ENCODE measurements around the gene CHERP. TPM values are rescaled to one million over a fixed set of nuclear protein-coding genes. Genes with fewer than 3 reads are reported as not detected.

CHERP gene
- total and polyA plus RNA-seq, 2 of the 8 experiments (the other 6 are each of a cell fraction or from before 2014, with no cell fraction given): 13.9 to 73.7 TPM

DNA sequence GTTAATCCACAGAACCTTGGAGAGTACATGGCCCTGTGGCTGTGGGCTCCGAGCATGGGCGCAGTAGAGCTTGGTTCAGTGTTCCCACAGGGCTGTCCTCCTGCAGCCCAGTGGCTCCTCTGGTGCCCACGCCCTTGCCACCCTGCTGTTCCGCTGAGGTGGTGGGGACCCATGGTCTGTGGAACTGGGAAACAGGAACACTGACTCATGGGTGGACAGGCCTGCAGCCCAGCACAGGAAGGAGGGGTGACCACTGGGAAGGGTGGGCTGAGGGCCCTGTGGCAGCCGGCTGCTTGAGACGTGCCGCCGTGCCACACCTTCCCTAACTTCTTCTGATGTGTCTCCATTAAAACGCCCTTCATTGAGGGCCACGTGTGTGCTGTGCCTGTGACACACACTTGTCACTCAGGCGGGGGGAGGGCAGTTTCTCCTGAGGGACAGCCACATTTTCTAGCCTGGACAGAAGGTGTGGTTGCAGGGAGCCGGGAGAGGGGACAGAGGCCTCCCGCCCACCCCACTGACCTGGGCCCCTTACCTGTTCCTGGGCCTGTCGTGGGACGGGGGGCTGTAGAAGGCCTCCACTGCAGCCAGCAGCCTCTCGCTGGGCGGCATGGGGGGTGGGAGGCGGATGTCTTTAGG is 21.1 kb downstream of the CHERP start:
- FAIRE-seq (no peak), DNase-seq (ENCODE audit: low read depth in 1 of 2, low spot score in 2 of 2) (no peak)
- WGBS, 2 experiments (ENCODE audit: extremely low coverage in 1 of 2, insufficient coverage in 1 of 2, insufficient read length in 1 of 2, insufficient replicate concordance in 2 of 2, low coverage in 1 of 2, low lambda C conversion rate in 2 of 2, missing lambda C conversion rate in 1 of 2): 96% methylated on average over 18 of the region's 18 CpGs; no CpG with 5 or more reads in 1 of the 2 experiments
- H3K4ac ChIP-seq (replicated peaks; ENCODE audit: insufficient read length, low read depth, low read length): no peak overlapping the region
- no peak overlapping the region for H3K56ac ChIP-seq (replicated peaks; ENCODE audit: insufficient read length, low read depth, low read length)
- no peak overlapping the region for H2BK5ac ChIP-seq (ENCODE audit: low read depth, low read length)
- no peak overlapping the region for H3K14ac ChIP-seq (ENCODE audit: insufficient read length)
- no peak overlapping the region for H4K5ac ChIP-seq (ENCODE audit: insufficient read length, low read depth, low read length)
- no peak overlapping the region for H4K8ac ChIP-seq (ENCODE audit: extremely low read depth, insufficient read depth, low read length)
- H3K9ac ChIP-seq (replicated peaks in 1 of 4; ENCODE audit: extremely low read depth in 1 of 4, low read depth in 3 of 4, low read length in 3 of 4): no peak overlapping the region
- no peak overlapping the region for H2BK15ac ChIP-seq (ENCODE audit: low read length)
- H3K4me1 ChIP-seq (replicated peaks in 1 of 4; ENCODE audit: control insufficient read depth in 3 of 4, insufficient read depth in 4 of 4, low read length in 3 of 4): no peaks in the 10 kb centered on the region
- no peak overlapping the region for H2BK20ac ChIP-seq (ENCODE audit: low read length)
- peaks cover 35 to 86% (median 75%) of the 10 kb centered on the region in 4 experiments for H3K36me3 ChIP-seq (ENCODE audit: control insufficient read depth in 2 of 4, insufficient read depth in 4 of 4, low read length in 3 of 4)
- no peak overlapping the region for H2BK12ac ChIP-seq (ENCODE audit: low read depth, low read length)
- no peaks in the 10 kb centered on the region for H3K79me2 ChIP-seq (ENCODE audit: control insufficient read depth in 1 of 2, insufficient read depth in 2 of 2, low read length in 2 of 2)
- H2AK5ac ChIP-seq (ENCODE audit: low read depth, low read length): no peak overlapping the region
- H3K4me2 ChIP-seq (ENCODE audit: insufficient read depth in 1 of 2, low read depth in 2 of 2, low read length in 2 of 2): no peak overlapping the region
- H3K4me3 ChIP-seq (ENCODE audit: extremely low read depth in 1 of 4, insufficient read depth in 2 of 4, low read depth in 3 of 4, low read length in 4 of 4): no peak overlapping the region
- H2AFZ ChIP-seq (ENCODE audit: low read length): no peak overlapping the region
- H2BK120ac ChIP-seq (replicated peaks; ENCODE audit: low read depth, low read length): no peak overlapping the region
- H3K23ac ChIP-seq (ENCODE audit: insufficient read length): no peak overlapping the region
- H3K27me3 ChIP-seq (replicated peaks in 1 of 4; ENCODE audit: control insufficient read depth in 3 of 4, extremely low read depth in 1 of 4, insufficient read depth in 3 of 4, low read length in 3 of 4): no peaks in the 10 kb centered on the region
- no peak overlapping the region for H3K27ac ChIP-seq (ENCODE audit: low read depth, low read length)
- ChIA-PET CTCF (ENCODE audit: partially characterized antibody) (no interaction called here), POLR2A (ENCODE audit: partially characterized antibody) (interaction anchor here (1.3 to 1.9 kb wide), 3 partner anchors 12 to 33 kb away, joined by 4 to 7 read pairs (median 4); partner anchors contain the start of gene CHERP)
- H3K9me3 ChIP-seq (ENCODE audit: insufficient read depth in 2 of 2, low read depth in 1 of 2, low read length in 1 of 2): no peaks in the 10 kb centered on the region
- H3K23me2 ChIP-seq (ENCODE audit: low read depth, low read length): no peaks in the 10 kb centered on the region
- H3K79me1 ChIP-seq (ENCODE audit: low read depth, low read length): no peaks in the 10 kb centered on the region
- H4K91ac ChIP-seq (replicated peaks; ENCODE audit: insufficient read length, low read length): no peak overlapping the region
- 0 out of 2 replicates have a peak, but pooled peaks have one; percentile 17 for TF ChIP-seq POLR2AphosphoS5 (IDR thresholded peaks at IDR 0.05; ENCODE audit: low read depth, low read length)
- no peak for TF ChIP-seq RFX5 (IDR thresholded peaks at IDR 0.05; ENCODE audit: borderline replicate concordance, low read depth, low read length)
- no peak for TF ChIP-seq KDM1A (IDR thresholded peaks at IDR 0.05; ENCODE audit: borderline replicate concordance, low read length)
- TF ChIP-seq, protein P1, sequence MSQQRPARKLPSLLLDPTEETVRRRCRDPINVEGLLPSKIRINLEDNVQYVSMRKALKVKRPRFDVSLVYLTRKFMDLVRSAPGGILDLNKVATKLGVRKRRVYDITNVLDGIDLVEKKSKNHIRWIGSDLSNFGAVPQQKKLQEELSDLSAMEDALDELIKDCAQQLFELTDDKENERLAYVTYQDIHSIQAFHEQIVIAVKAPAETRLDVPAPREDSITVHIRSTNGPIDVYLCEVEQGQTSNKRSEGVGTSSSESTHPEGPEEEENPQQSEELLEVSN (IDR thresholded peaks at IDR 0.05): no peak
- no peak overlapping the region for H3K18ac ChIP-seq (ENCODE audit: extremely low read depth, low read length)
- peaks cover 14 to 36% of the 10 kb centered on the region in 2 experiments for H4K20me1 ChIP-seq (replicated peaks in 1 of 2; ENCODE audit: control insufficient read depth in 1 of 2, insufficient read depth in 2 of 2, low read length in 2 of 2)

Data from H1 (cell line).